HL-60 (cell line): ENCODE results near the gene CLOCK.

Experiments
- TF ChIP-seq, protein P1 (sequence below): IDR thresholded peaks from one replicate; pipeline ENCODE4 v1.5.1; 2011; ENCODE audit warnings: low read length, control low read depth, inconsistent platforms; ENCODE audit not compliant: insufficient read depth
- TF ChIP-seq, protein P2 (sequence below): IDR thresholded peaks from 2 replicates; pipeline ENCODE4 v1.6.1; 2012; ENCODE audit warnings: low read depth; ENCODE audit not compliant: insufficient replicate concordance

- TF ChIP-seq, protein P1, sequence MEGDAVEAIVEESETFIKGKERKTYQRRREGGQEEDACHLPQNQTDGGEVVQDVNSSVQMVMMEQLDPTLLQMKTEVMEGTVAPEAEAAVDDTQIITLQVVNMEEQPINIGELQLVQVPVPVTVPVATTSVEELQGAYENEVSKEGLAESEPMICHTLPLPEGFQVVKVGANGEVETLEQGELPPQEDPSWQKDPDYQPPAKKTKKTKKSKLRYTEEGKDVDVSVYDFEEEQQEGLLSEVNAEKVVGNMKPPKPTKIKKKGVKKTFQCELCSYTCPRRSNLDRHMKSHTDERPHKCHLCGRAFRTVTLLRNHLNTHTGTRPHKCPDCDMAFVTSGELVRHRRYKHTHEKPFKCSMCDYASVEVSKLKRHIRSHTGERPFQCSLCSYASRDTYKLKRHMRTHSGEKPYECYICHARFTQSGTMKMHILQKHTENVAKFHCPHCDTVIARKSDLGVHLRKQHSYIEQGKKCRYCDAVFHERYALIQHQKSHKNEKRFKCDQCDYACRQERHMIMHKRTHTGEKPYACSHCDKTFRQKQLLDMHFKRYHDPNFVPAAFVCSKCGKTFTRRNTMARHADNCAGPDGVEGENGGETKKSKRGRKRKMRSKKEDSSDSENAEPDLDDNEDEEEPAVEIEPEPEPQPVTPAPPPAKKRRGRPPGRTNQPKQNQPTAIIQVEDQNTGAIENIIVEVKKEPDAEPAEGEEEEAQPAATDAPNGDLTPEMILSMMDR: no peak
- TF ChIP-seq, protein P2, sequence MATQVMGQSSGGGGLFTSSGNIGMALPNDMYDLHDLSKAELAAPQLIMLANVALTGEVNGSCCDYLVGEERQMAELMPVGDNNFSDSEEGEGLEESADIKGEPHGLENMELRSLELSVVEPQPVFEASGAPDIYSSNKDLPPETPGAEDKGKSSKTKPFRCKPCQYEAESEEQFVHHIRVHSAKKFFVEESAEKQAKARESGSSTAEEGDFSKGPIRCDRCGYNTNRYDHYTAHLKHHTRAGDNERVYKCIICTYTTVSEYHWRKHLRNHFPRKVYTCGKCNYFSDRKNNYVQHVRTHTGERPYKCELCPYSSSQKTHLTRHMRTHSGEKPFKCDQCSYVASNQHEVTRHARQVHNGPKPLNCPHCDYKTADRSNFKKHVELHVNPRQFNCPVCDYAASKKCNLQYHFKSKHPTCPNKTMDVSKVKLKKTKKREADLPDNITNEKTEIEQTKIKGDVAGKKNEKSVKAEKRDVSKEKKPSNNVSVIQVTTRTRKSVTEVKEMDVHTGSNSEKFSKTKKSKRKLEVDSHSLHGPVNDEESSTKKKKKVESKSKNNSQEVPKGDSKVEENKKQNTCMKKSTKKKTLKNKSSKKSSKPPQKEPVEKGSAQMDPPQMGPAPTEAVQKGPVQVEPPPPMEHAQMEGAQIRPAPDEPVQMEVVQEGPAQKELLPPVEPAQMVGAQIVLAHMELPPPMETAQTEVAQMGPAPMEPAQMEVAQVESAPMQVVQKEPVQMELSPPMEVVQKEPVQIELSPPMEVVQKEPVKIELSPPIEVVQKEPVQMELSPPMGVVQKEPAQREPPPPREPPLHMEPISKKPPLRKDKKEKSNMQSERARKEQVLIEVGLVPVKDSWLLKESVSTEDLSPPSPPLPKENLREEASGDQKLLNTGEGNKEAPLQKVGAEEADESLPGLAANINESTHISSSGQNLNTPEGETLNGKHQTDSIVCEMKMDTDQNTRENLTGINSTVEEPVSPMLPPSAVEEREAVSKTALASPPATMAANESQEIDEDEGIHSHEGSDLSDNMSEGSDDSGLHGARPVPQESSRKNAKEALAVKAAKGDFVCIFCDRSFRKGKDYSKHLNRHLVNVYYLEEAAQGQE: no peak
These were observed 58.0 kb downstream of the CLOCK start for GRCh38 chr4:55488716-55489115.
